Mammary epithelial cell (primary cell): ENCODE data around the gene MRPL17.

Source experiments
- EZH2 ChIP-seq: IDR thresholded peaks from 2 replicates; pipeline ENCODE4 v1.6.1; 2012; ENCODE audit warnings: low read length, inconsistent platforms, borderline replicate concordance
- TF ChIP-seq, protein P1 (sequence below), 2 donors: IDR thresholded peaks in 1 of 2; conservative IDR thresholded peaks in 1 of 2; 2 replicates each; pipeline ENCODE4 v1.5.1; 2011 to 2012; ENCODE audit warnings: inconsistent platforms in 2 of 2, low read length in 2 of 2, mild to moderate bottlenecking in 2 of 2, control low read depth in 1 of 2, low read depth in 1 of 2; ENCODE audit not compliant: insufficient read depth in 1 of 2; ENCODE audit errors: extremely low read depth in 1 of 2

DNA sequence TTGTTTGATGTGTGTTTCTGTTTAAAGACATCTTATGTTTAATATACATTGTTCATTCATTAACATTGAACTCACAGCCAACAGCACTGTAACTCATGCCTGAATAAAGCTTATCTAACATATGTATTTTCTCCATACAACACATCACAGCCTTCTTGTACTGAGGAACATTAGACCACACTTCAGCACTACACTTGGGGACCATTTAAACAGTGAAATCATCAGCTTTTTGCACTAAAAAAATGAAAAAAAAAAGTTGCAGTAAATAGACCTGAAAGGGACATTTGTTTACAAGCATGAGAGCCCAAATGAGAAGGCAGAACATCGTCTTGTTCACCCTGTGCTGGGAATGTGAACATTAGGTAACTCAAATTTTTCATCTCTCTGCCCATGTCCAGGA, 48.6 kb downstream of the MRPL17 start:
- TF ChIP-seq, protein P1, sequence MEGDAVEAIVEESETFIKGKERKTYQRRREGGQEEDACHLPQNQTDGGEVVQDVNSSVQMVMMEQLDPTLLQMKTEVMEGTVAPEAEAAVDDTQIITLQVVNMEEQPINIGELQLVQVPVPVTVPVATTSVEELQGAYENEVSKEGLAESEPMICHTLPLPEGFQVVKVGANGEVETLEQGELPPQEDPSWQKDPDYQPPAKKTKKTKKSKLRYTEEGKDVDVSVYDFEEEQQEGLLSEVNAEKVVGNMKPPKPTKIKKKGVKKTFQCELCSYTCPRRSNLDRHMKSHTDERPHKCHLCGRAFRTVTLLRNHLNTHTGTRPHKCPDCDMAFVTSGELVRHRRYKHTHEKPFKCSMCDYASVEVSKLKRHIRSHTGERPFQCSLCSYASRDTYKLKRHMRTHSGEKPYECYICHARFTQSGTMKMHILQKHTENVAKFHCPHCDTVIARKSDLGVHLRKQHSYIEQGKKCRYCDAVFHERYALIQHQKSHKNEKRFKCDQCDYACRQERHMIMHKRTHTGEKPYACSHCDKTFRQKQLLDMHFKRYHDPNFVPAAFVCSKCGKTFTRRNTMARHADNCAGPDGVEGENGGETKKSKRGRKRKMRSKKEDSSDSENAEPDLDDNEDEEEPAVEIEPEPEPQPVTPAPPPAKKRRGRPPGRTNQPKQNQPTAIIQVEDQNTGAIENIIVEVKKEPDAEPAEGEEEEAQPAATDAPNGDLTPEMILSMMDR (conservative IDR thresholded peaks at IDR 0.05 in 1 of 2, IDR thresholded peaks at IDR 0.05 in 1 of 2; ENCODE audit: extremely low read depth in 1 of 2, insufficient read depth in 1 of 2, low read depth in 1 of 2, low read length in 2 of 2) = no peak
- no peak for TF ChIP-seq EZH2
